H1 (cell line): ENCODE data around the gene STK11. TPM values are rescaled to one million over a fixed set of nuclear protein-coding genes. Genes with fewer than 3 reads are reported as not detected.
A peak's percentile ranks its signal among the peaks of the same experiment; 100 is the strongest.

ENCODE experiments used
- BACH1 ChIP-seq: IDR thresholded peaks from 2 replicates; pipeline ENCODE4 v1.6.1; 2012; ENCODE audit warnings: low read length, improper control_type of control experiment
- BRCA1 ChIP-seq: IDR thresholded peaks from 2 replicates; pipeline ENCODE4 v1.6.1; 2012; ENCODE audit warnings: low read depth, low read length, improper control_type of control experiment
- CHD1 ChIP-seq: IDR thresholded peaks from 2 replicates; pipeline ENCODE4 v1.6.1; 2012; ENCODE audit warnings: low read depth, low read length, improper control_type of control experiment
- EGR1 ChIP-seq: IDR thresholded peaks from 2 replicates; pipeline ENCODE4 v1.6.1; 2011; ENCODE audit warnings: low read depth, low read length, borderline replicate concordance
- EP300 ChIP-seq, 2 experiments: IDR thresholded peaks; 1 replicate in 1 of 2; 2 replicates in 1 of 2; pipeline ENCODE4 v1.6.1; 2011 to 2012; ENCODE audit warnings: low read depth in 2 of 2, low read length in 2 of 2, mild to moderate bottlenecking in 2 of 2, borderline replicate concordance in 1 of 2, inconsistent platforms in 1 of 2, moderate library complexity in 1 of 2
- GABPA ChIP-seq: IDR thresholded peaks from 2 replicates; pipeline ENCODE4 v1.6.1; 2011; ENCODE audit warnings: mild to moderate bottlenecking, low read length, moderate library complexity, borderline replicate concordance; ENCODE audit not compliant: insufficient read depth
- JUN ChIP-seq: IDR thresholded peaks from 2 replicates; pipeline ENCODE4 v1.6.1; 2011; ENCODE audit warnings: low read depth, mild to moderate bottlenecking, improper control_type of control experiment, low read length
- KDM1A ChIP-seq: fragments of 200-600, 300-600 bp; sonication (generic); IDR thresholded peaks from 2 replicates; pipeline ENCODE4 v1.7.1; 2016; ENCODE audit warnings: mild to moderate bottlenecking, low read length, borderline replicate concordance
- KDM4A ChIP-seq: IDR thresholded peaks from one replicate; pipeline ENCODE4 v1.7.1; 2012; ENCODE audit warnings: low read depth, mild to moderate bottlenecking, moderate library complexity, low read length, inconsistent platforms; ENCODE audit not compliant: severe bottlenecking
- NRF1 ChIP-seq: IDR thresholded peaks from 2 replicates; pipeline ENCODE4 v1.6.1; 2011; ENCODE audit warnings: mild to moderate bottlenecking, low read depth, low read length, improper control_type of control experiment
- POLR2AphosphoS5 ChIP-seq: IDR thresholded peaks from 2 replicates; pipeline ENCODE4 v1.6.1; 2011; ENCODE audit warnings: low read depth, low read length
- POU5F1 ChIP-seq: IDR thresholded peaks from 2 replicates; pipeline ENCODE4 v1.6.1; 2011; ENCODE audit warnings: low read depth, mild to moderate bottlenecking, low read length, moderate library complexity
- TAF1 ChIP-seq: IDR thresholded peaks from 2 replicates; pipeline ENCODE4 v1.6.1; 2011; ENCODE audit warnings: mild to moderate bottlenecking, low read depth, low read length
- TCF12 ChIP-seq: IDR thresholded peaks from 2 replicates; pipeline ENCODE4 v1.6.1; 2011; ENCODE audit warnings: low read depth, mild to moderate bottlenecking, low read length
- polyA plus RNA-seq, 7 experiments: library from polyadenylated mRNA; depleted of rRNA in 3 of 7; stranded (reverse) in 5 of 7; unstranded in 2 of 7; fragments of >200 nt in 5 of 7; fragments of 200-250 nt in 2 of 7; gene quantifications; 1 replicate in 5 of 7; 2 replicates in 1 of 7; 4 replicates in 1 of 7; pipeline versions ENCODE4 v1.2.1 to v1.2.3, GENCODE V29; 2011 to 2013; ENCODE audit warnings: missing spikeins in 2 of 7, mixed read lengths in 2 of 7
- total RNA-seq: library from RNA; stranded (reverse); fragmentation: NEBNext Ultra II Directional; extraction: Animal tissue kit (Norgen Biotek cat#: 25700); gene quantifications from 2 replicates; pipeline ENCODE4 v1.2.1, GENCODE V29; 2021
- TF ChIP-seq, protein P1 (sequence below), 3 experiments: IDR thresholded peaks; 1 replicate in 2 of 3; 2 replicates in 1 of 3; pipeline versions ENCODE4 v1.5.1 to v1.6.1; 2011; ENCODE audit warnings: low read length in 3 of 3, mild to moderate bottlenecking in 3 of 3, inconsistent platforms in 2 of 3, low read depth in 1 of 3, moderate library complexity in 1 of 3; ENCODE audit not compliant: insufficient read depth in 1 of 3; ENCODE audit errors: control extremely low read depth in 1 of 3

The STK11 gene
- total and polyA plus RNA-seq, 2 of the 8 experiments (the other 6 are each of a cell fraction or from before 2014, with no cell fraction given) = 45.3 to 70.7 TPM

DNA sequence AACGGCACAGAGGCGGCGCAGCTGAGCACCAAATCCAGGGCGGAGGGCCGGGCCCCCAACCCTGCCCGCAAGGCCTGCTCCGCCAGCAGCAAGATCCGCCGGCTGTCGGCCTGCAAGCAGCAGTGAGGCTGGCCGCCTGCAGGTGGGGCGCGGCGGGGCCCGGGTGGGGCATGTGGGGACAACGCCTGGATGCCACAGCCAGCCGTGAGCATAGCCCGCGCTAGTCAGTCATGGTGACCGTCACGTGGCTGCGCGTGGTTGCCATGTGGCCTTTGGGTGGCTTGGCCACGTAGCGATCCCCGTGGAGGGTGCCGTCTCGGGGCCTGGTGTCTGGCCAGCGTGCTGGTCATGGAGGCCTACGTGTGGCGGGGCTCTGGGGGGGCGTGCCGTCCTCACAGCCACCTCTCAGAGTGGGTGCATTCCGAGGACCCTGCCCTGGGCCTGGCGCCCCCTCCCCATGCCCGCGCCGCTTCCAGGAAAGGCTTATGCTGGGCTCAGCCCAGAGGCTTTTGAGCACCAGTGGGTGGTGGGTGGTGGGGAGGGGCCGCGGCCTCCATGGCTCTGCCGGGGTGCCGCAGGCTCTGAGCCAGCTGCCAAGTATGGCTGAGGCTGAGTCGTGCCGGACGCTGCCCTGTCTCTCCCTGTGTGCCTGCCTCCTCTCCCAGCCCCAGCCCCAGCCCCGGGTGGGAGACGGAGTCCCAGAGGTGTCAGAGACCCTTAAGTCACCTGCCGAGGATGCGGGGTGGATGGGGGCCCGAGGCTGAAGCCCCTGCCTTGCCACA is 21.1 kb downstream of the STK11 start (continued):
- TF ChIP-seq KDM4A = no peak
- TF ChIP-seq, protein P1, sequence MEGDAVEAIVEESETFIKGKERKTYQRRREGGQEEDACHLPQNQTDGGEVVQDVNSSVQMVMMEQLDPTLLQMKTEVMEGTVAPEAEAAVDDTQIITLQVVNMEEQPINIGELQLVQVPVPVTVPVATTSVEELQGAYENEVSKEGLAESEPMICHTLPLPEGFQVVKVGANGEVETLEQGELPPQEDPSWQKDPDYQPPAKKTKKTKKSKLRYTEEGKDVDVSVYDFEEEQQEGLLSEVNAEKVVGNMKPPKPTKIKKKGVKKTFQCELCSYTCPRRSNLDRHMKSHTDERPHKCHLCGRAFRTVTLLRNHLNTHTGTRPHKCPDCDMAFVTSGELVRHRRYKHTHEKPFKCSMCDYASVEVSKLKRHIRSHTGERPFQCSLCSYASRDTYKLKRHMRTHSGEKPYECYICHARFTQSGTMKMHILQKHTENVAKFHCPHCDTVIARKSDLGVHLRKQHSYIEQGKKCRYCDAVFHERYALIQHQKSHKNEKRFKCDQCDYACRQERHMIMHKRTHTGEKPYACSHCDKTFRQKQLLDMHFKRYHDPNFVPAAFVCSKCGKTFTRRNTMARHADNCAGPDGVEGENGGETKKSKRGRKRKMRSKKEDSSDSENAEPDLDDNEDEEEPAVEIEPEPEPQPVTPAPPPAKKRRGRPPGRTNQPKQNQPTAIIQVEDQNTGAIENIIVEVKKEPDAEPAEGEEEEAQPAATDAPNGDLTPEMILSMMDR (IDR thresholded peaks at IDR 0.05; ENCODE audit: control extremely low read depth in 1 of 3, insufficient read depth in 1 of 3, low read depth in 1 of 3, low read length in 3 of 3) = peak in 1 of 3 experiments; percentile 10; a peak in 1 of 4 replicates
- no peak for TF ChIP-seq JUN
- peak; percentile 96 for TF ChIP-seq EGR1
- TF ChIP-seq TAF1 = no peak
- TF ChIP-seq EP300 (IDR thresholded peaks at IDR 0.05; ENCODE audit: borderline replicate concordance in 1 of 2, low read depth in 2 of 2, low read length in 2 of 2) = no peak
- TF ChIP-seq CHD1 = no peak
- no peak for TF ChIP-seq TCF12
- TF ChIP-seq POU5F1 = no peak
- no peak for TF ChIP-seq BRCA1
- TF ChIP-seq KDM1A = peak; percentile 52; the same call in 1 of the 2 replicates
- TF ChIP-seq POLR2AphosphoS5 = peak; percentile 17; the same call in 1 of the 2 replicates
- no peak for TF ChIP-seq GABPA
- no peak for TF ChIP-seq NRF1
- TF ChIP-seq BACH1 = no peak
